Transverse colon (tissue), 4 donors: Measurements from ENCODE around the gene UBN2.
"Not testable (repeated sequence)": the region's sequence is repeated elsewhere in the genome, so short reads cannot be mapped to it uniquely, and the experiment has no call there.

Experiments used
- CTCF ChIP-seq, 5 experiments: fragments of 200-600 bp in 3 of 5; fragments of 450-650 bp in 2 of 5; sonication (generic) in 3 of 5; IDR thresholded peaks; 1 replicate in 2 of 5; 2 replicates in 3 of 5; pipeline ENCODE4 v1.5.1; 2016 to 2017; ENCODE audit warnings: antibody characterized with exemption in 5 of 5, inconsistent platforms in 3 of 5, mild to moderate bottlenecking in 2 of 5, moderate library complexity in 1 of 5
- EP300 ChIP-seq: sonication (generic); formaldehyde crosslinking; IDR thresholded peaks from one replicate; pipeline ENCODE4 v1.6.1; 2017; ENCODE audit warnings: antibody characterized with exemption, low read depth
- POLR2A ChIP-seq: fragments of 450-650 bp; IDR thresholded peaks from one replicate; pipeline ENCODE4 v1.6.1; 2016; ENCODE audit warnings: antibody characterized with exemption, mild to moderate bottlenecking, moderate library complexity
- POLR2AphosphoS5 ChIP-seq, 3 donors: sonication (generic); formaldehyde crosslinking; IDR thresholded peaks; one replicate each; pipeline ENCODE4 v1.6.1; 2016; ENCODE audit warnings: antibody characterized with exemption in 3 of 3

- TF ChIP-seq CTCF (IDR thresholded peaks at IDR 0.05); POLR2AphosphoS5 (IDR thresholded peaks at IDR 0.05); POLR2A; EP300: not testable (repeated sequence)
These were observed 4.9 kb upstream of the UBN2 start for GRCh38 chr7:139226158-139226515.
